Measurements from ENCODE around the gene EXOSC7.

The EXOSC7 gene

GRCh38 chr3:44993471-44994205, 17.6 kb downstream of the EXOSC7 start:
- DNase-seq = no peak

- DNase-seq = no peak
Observed at GRCh38 chr3:44995142-44995770, 19.2 kb downstream of the EXOSC7 start.

GRCh38 chr3:44996556-44996969, 20.5 kb downstream of the EXOSC7 start:
- no peak for DNase-seq

- no peak for DNase-seq
Observed at GRCh38 chr3:44999782-45000181, 23.7 kb downstream of the EXOSC7 start.

GRCh38 chr3:45000823-45001222, 24.8 kb downstream of the EXOSC7 start:
- DNase-seq = no peak

GRCh38 chr3:45001738-45002137, 25.7 kb downstream of the EXOSC7 start:
- no peak for DNase-seq

- no peak for DNase-seq
Observed at GRCh38 chr3:45002139-45002660, 26.2 kb downstream of the EXOSC7 start.

- no peak for DNase-seq
Observed at GRCh38 chr3:45002720-45003119, 26.7 kb downstream of the EXOSC7 start.

- DNase-seq = no peak
Observed at GRCh38 chr3:45003406-45003805, 27.4 kb downstream of the EXOSC7 start.

- DNase-seq = no peak
Observed at GRCh38 chr3:45003859-45004258, 27.8 kb downstream of the EXOSC7 start.

- no peak for DNase-seq
Observed at GRCh38 chr3:45007091-45007490, 31.0 kb downstream of the EXOSC7 start.

GRCh38 chr3:45008117-45008516, 32.1 kb downstream of the EXOSC7 start:
- DNase-seq = no peak

GRCh38 chr3:45009868-45010267, 33.8 kb downstream of the EXOSC7 start:
- DNase-seq = no peak

- DNase-seq = no peak
Observed at GRCh38 chr3:45010811-45011333, 34.8 kb downstream of the EXOSC7 start.

- DNase-seq = no peak
Observed at GRCh38 chr3:45011756-45012508, 35.9 kb downstream of the EXOSC7 start.

- no peak for DNase-seq
Observed at GRCh38 chr3:45012577-45012976, 36.5 kb downstream of the EXOSC7 start.

GRCh38 chr3:45016916-45017315, 40.9 kb downstream of the EXOSC7 start:
- no peak for DNase-seq

- no peak for DNase-seq
Observed at GRCh38 chr3:45017821-45018220, 41.8 kb downstream of the EXOSC7 start.

- no peak for DNase-seq
Observed at GRCh38 chr3:45020534-45020933, 44.5 kb downstream of the EXOSC7 start.

GRCh38 chr3:45021524-45022297, 45.7 kb downstream of the EXOSC7 start:
- DNase-seq = no peak

GRCh38 chr3:45023675-45024074, 47.6 kb downstream of the EXOSC7 start:
- DNase-seq = no peak

GRCh38 chr3:45024542-45025255, 48.7 kb downstream of the EXOSC7 start:
- DNase-seq = no peak
